ENCODE data around the gene ADGRG7.

DNA sequence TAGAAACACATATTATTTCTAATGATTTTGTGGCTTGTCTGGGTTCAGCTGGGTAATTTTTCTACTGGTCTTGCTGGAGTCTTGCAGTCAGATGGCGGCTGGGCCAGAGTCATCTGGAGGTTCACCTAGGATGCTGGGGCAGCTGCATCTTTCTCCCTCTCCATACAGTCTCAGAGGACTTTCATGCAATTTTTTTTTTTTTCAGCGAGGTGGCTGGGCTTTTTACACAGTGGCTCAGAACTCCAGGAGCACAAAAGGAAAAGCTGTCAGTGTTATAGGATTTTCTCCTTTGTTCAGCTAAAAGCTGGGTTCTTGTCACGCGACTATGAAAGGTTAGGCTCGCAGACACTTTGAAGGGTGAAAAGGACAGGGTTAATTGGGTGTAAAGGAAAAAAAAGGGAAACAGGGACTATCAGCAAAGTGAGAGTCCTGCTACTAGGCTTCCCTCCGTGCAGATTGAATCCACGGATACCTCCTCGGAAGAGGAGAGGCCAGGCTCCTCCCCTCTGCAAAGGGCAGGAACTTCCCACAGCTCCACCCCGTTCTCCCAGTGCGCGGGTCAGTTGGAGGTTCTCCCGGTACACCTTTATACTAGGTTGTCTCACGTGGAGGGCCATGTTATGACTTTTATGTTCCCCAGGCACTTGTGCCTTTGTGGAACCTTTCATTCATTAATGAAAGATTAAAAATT, 44.3 kb downstream of the ADGRG7 start:
- TF ChIP-seq, protein P1, sequence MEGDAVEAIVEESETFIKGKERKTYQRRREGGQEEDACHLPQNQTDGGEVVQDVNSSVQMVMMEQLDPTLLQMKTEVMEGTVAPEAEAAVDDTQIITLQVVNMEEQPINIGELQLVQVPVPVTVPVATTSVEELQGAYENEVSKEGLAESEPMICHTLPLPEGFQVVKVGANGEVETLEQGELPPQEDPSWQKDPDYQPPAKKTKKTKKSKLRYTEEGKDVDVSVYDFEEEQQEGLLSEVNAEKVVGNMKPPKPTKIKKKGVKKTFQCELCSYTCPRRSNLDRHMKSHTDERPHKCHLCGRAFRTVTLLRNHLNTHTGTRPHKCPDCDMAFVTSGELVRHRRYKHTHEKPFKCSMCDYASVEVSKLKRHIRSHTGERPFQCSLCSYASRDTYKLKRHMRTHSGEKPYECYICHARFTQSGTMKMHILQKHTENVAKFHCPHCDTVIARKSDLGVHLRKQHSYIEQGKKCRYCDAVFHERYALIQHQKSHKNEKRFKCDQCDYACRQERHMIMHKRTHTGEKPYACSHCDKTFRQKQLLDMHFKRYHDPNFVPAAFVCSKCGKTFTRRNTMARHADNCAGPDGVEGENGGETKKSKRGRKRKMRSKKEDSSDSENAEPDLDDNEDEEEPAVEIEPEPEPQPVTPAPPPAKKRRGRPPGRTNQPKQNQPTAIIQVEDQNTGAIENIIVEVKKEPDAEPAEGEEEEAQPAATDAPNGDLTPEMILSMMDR (IDR thresholded peaks at IDR 0.05) = no peak
- no peak for TF ChIP-seq ZFX (IDR thresholded peaks at IDR 0.05; ENCODE audit: borderline replicate concordance)
